Ishikawa (cell line): ENCODE results near the gene TRIP10.

Source experiments
- CEBPB ChIP-seq: IDR thresholded peaks from 2 replicates; pipeline ENCODE4 v1.6.1; 2012
- CREB1 ChIP-seq: IDR thresholded peaks from 2 replicates; pipeline ENCODE4 v1.6.1; 2012; ENCODE audit warnings: low read depth
- EGR1 ChIP-seq: IDR thresholded peaks from 2 replicates; pipeline ENCODE4 v1.6.1; 2012
- EP300 ChIP-seq: IDR thresholded peaks from 2 replicates; pipeline ENCODE4 v1.6.1; 2012; ENCODE audit warnings: borderline replicate concordance
- FOXM1 ChIP-seq: IDR thresholded peaks from 2 replicates; pipeline ENCODE4 v1.6.1; 2012; ENCODE audit warnings: low read depth, borderline replicate concordance
- MAX ChIP-seq: IDR thresholded peaks from 2 replicates; pipeline ENCODE4 v1.6.1; 2012
- NFIC ChIP-seq: IDR thresholded peaks from 2 replicates; pipeline ENCODE4 v1.6.1; 2012
- RAD21 ChIP-seq: IDR thresholded peaks from 2 replicates; pipeline ENCODE4 v1.6.1; 2012; ENCODE audit warnings: low read depth
- REST ChIP-seq: IDR thresholded peaks from 2 replicates; pipeline ENCODE4 v1.6.1; 2012; ENCODE audit warnings: low read depth, mild to moderate bottlenecking
- TAF1 ChIP-seq: IDR thresholded peaks from 2 replicates; pipeline ENCODE4 v1.6.1; 2012; ENCODE audit warnings: low read depth, mild to moderate bottlenecking
- TCF12 ChIP-seq: IDR thresholded peaks from 2 replicates; pipeline ENCODE4 v1.6.1; 2012; ENCODE audit warnings: low read depth
- TEAD4 ChIP-seq: IDR thresholded peaks from 2 replicates; pipeline ENCODE4 v1.6.1; 2012
- USF1 ChIP-seq: IDR thresholded peaks from 2 replicates; pipeline ENCODE4 v1.6.1; 2012
- YY1 ChIP-seq: IDR thresholded peaks from 2 replicates; pipeline ENCODE4 v1.6.1; 2012; ENCODE audit warnings: low read depth
- ZBTB7A ChIP-seq: IDR thresholded peaks from 2 replicates; pipeline ENCODE4 v1.6.1; 2012; ENCODE audit warnings: low read depth

TRIP10 gene

GRCh38 chr19:6712692-6713670 is 26.5 kb upstream of the TRIP10 start:
- TF ChIP-seq TCF12 (no peak), CREB1 (no peak)

- no peak for TF ChIP-seq TCF12
- no peak for TF ChIP-seq CREB1
- TF ChIP-seq NFIC: no peak
- no peak for TF ChIP-seq EGR1
- TF ChIP-seq TAF1: no peak
- TF ChIP-seq FOXM1: no peak
- TF ChIP-seq TEAD4: no peak
- no peak for TF ChIP-seq EP300
- no peak for TF ChIP-seq REST
- no peak for TF ChIP-seq YY1
- TF ChIP-seq ZBTB7A: no peak
- no peak for TF ChIP-seq CEBPB
Observed at GRCh38 chr19:6713773-6714692, 25.4 kb upstream of the TRIP10 start.

- TF ChIP-seq CREB1: no peak
- TF ChIP-seq NFIC: no peak
- no peak for TF ChIP-seq FOXM1
- TF ChIP-seq MAX: no peak
- TF ChIP-seq TEAD4: no peak
- no peak for TF ChIP-seq REST
- TF ChIP-seq EP300: no peak
- no peak for TF ChIP-seq TAF1
- TF ChIP-seq YY1: no peak
- no peak for TF ChIP-seq USF1
- TF ChIP-seq CEBPB: no peak
- TF ChIP-seq ZBTB7A: no peak
- no peak for TF ChIP-seq EGR1
- no peak for TF ChIP-seq TCF12
- no peak for TF ChIP-seq RAD21
Observed at GRCh38 chr19:6714749-6715555, 24.5 kb upstream of the TRIP10 start.

- TF ChIP-seq RAD21 (no peak), FOXM1 (no peak), MAX (no peak), CREB1 (no peak), ZBTB7A (no peak), USF1 (no peak), NFIC (no peak), EGR1 (no peak), TEAD4 (no peak), REST (no peak), TCF12 (no peak), EP300 (no peak), CEBPB (no peak), TAF1 (no peak), YY1 (no peak)
Observed at GRCh38 chr19:6716610-6716970, 22.9 kb upstream of the TRIP10 start.
